ENCODE results near the gene HBA1.
"Not testable (repeated sequence)": the region's sequence is repeated elsewhere in the genome, so short reads cannot be mapped to it uniquely, and the experiment has no call there.

Gene HBA1

GRCh38 chr16:176477-177382 lies at the start of gene HBA1:
Gene HBA1 (plus strand): TSS chr16:176680. CDS start chr16:176717, 37 bp downstream.
- not testable (repeated sequence) for DNase-seq

GRCh38 chr16:129075-129474 lies 47.4 kb upstream of the HBA1 start:
- no peak for DNase-seq

DNA sequence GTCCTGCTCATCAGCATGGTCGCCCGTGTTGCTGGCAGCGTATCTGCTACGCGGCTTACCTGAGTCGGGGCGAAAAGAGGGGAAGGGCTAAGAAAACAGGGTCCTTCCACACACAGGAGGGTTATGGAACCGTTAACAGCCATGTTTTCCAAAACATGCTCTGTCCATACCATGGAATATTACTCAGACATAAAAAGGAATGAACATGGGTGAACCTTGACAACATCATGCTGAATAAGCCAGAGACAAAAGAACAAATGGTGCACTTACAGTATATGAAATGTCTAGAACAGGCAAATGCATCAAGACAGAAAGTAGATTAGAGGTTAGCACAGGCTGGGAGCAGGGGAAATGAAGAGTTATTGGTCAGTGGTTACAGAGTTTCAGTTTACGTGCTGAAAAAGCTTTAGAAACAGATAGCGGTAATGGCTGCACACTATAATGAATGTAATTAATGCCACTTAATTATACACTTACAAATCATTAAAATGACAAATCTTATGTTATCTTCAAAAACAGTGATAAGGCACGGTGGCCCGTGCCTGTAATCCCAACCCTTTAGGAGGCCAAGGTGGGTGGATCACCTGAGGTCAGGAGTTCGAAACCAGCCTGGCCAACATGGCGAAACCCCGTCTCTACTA lies 45.8 kb upstream of the HBA1 start:
- no peak for DNase-seq

DNA sequence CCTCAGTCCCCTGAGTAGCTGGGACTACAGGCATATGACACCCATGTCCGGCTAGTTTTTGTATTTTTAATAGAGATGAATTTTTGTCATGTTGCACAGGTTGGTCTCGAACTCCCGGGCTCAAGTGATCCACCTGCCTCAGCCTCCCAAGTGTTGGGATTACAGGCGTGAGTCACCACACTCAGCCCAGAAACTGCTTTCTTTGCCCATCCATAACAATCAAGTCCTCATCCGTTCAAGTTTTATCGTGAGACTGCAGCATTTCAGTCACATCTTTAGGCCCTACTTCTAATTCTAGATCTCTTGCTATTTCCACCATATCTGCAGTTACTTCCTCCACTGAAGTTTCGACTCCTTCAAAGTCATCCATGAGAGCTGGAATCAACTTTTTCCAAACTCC lies 44.4 kb upstream of the HBA1 start:
- DNase-seq: no peak

DNA sequence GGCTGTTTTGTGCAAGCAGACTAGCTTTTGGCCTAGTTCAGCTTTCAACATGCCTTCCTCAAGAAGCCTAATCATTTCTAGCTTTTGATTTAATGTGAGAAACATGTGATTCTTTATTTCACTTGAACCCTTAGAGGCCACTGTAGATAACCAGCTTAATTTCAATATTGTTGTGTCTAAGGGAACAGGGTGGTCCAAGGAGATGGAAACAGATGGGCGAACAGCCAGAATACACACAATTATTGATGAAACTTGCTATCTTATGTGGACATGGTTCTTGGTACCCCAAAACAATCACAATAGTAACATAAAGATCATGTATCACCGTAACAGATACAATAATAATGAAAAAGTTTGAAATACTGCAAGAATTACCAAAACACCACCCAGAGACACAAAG lies 42.8 kb upstream of the HBA1 start:
- no peak for DNase-seq

GRCh38 chr16:138049-138417 lies 38.4 kb upstream of the HBA1 start:
- DNase-seq: peak; percentile 31

DNA sequence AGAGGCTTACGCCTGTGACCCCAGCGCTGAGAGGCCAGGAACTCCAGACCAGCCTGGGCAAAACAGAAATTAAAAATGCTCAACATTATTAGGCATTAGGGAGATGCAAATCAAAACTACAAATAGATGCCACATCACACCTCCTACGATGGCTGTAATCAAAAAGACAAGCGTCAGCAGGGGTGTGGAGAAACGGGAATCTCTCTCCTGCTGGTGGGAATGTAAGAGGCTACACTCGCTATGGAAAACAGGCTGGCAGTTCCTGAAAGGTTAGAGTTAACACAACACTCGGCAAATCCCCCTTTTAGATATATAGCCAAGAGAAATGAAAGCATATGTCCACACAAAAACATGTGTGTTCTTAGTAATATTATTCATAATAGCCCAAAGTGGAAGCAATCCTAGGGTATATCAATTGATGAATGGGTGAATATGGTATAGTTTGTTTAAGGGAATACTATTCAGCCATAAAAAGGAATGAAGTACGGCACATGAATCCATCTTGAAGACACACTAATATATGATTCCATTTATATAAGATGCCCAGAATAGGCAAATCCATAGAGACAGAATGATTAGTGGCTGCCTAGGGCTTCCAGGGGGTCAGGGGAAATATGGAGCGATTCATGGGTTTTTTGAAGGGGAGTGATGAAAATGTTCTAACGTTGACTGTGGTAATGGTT lies 36.2 kb upstream of the HBA1 start:
- no peak for DNase-seq

DNA sequence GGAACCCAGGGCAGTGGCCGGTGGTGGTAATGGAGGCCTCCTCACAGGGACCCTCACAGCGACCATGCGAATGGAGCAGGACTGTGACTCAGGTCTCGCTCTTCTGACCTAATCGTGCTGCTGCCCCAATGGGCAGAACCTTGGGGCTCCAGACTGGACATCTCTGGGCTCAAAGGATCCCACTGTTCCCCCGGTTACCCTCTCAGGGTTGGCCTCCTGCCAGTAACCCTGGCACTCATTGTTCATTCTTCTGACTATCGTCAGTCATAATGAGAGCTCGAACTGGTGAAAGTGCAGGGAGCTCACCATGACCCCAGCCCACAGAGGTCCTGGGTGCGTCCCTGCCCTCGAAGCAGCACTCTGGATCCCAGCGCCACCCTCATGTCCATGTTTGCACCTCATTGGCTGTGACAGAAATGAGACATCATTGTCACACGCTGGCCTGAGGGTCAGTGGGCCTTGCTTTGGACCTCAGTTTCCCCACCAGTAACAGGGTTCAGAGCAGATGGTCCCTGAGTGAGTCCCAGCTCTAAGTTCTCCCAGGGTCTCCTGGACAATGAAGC lies 34.0 kb upstream of the HBA1 start:
- DNase-seq: no peak

DNA sequence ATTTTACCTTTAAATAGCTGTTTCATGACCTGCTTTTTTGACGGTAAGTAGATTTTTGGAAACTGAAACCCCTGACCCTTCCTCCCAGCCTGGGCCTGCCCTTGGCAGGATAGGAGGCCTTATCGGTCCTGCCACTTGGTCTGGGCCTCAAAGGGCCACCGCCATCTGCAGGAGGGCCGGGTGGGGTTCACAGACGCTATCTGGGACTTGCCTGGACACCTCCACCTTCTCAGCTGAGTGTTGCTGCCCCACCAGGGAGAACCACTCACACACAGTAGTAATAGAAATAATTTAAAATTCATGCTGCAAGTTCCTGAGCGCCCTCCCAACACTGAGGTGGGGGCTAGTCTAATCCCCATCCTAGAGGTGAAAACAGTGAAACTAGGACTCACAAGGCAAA lies 33.4 kb upstream of the HBA1 start:
- no peak for DNase-seq

- DNase-seq: no peak
Measured at GRCh38 chr16:143456-143855, 33.0 kb upstream of the HBA1 start.

- DNase-seq: no peak
Measured at GRCh38 chr16:144797-145252, 31.7 kb upstream of the HBA1 start.

DNA sequence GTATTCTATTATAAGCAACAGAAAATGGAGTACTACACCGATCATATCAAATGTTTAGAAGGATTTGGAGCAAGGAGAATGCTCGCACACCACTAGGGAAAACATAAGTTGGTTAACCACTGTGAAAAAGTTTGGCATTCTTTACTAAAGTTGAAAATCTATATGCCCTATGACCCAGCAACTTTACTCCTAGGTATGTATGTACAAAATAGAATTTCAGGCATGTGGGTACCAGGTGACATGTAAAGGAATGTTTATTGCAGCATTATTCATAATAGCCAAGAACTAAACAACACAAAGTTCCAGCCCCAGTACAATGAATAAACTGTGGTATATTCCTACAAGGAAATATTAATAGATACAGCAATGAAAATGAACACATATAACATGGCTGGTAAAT lies 29.8 kb upstream of the HBA1 start:
- no peak for DNase-seq

- DNase-seq: no peak
Measured at GRCh38 chr16:149024-149660, 27.3 kb upstream of the HBA1 start.

DNA sequence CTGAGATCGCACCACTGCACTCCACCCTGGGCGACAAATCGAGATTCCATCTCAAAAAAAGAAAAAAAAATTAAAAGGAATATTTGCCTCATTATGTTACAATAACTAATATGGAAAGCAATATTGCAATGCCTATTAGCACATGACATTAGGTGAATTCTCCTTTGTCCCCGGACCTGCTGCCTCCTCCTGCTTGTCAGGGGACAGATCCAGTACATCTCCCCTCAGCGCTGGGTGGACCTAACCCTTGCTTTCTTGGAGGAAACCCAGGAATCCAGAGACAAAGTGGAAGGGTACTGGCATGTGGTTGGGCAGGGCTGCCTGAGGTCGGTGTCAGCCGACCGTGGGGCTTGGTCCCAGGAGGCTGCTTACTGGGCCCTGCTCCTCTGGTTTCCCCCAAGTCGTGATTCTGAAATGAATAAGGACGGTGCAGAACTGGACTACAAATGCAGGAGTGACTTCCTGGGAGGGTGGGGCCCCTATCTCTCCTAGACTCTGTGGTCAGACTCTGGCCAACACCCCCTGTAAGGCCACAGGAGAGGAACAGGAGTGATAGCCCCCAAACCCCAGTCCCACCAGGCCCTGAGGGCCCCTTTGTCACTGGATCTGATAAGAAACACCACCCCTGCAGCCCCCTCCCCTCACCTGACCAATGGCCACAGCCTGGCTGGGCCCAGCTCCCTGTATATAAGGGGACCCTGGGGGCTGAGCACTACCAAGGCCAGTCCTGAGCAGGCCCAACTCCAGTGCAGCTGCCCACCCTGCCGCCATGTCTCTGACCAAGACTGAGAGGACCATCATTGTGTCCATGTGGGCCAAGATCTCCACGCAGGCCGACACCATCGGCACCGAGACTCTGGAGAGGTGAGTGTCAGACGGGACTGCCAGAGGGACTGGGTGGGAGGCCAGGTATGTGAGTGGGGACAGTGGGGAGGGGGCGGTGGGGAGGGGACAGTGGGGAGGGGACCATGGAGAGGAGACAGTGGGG lies 24.0 kb upstream of the HBA1 start, which contains the start of gene HBZ:
Gene HBZ (plus strand): TSS at position 504 of the 988 bp plus-strand sequence. CDS start 266 bp downstream, at position 770.
- no peak for DNase-seq

- not testable (repeated sequence) for DNase-seq
Measured at GRCh38 chr16:153129-153521, 23.4 kb upstream of the HBA1 start.

GRCh38 chr16:153550-154216 lies 22.8 kb upstream of the HBA1 start:
- DNase-seq: not testable (repeated sequence)

- peak; percentile 10 for DNase-seq
Measured at GRCh38 chr16:154217-155030, 22.1 kb upstream of the HBA1 start.

DNA sequence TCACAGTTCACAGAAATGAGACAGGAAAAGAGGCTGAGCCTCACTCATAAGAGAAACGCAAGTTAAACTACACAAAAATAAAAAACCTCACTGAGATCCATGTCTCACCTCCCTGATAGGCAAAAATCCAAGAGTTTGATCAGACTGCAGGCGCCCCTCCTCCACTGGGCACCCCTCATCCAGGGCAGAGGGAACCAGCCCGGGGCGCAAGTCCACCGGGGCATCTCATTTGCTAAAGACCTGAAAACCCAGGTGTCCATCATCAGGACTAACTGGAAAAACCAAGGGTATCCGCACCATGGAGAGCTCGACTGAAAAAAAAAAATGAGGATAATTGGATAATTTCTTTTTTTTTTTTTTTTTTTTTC lies 21.5 kb upstream of the HBA1 start:
- no peak for DNase-seq

DNA sequence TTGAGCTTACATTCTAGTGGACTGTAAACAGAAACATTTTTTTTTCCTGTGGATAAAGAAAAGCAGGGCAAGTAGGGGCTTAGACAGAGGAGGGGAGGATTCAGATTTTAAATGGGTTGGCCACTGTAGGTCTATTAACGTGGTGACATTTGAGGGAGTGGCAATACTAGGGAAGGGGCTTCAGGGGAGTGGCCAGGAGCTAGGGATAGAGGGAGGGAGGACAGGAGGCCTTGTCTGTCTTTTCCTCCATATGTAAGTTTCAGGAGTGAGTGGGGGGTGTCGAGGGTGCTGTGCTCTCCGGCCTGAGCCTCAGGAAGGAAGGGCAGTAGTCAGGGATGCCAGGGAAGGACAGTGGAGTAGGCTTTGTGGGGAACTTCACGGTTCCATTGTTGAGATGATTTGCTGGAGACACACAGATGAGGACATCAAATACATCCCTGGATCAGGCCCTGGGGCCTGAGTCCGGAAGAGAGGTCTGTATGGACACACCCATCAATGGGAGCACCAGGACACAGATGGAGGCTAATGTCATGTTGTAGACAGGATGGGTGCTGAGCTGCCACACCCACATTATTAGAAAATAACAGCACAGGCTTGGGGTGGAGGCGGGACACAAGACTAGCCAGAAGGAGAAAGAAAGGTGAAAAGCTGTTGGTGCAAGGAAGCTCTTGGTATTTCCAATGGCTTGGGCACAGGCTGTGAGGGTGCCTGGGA lies 17.2 kb upstream of the HBA1 start:
- no peak for DNase-seq

All from CD4-positive, alpha-beta T cell treated with Interleukin-17A for 4 hours (primary cell).